Left ventricle myocardium inferior (tissue), 1 donor: ENCODE data around the gene MAP4. TPM values are rescaled to one million over a fixed set of nuclear protein-coding genes. Genes with fewer than 3 reads are reported as not detected.
"Not testable (repeated sequence)": the region's sequence is repeated elsewhere in the genome, so short reads cannot be mapped to it uniquely, and the experiment has no call there.

Source experiments
- DNase-seq: peaks from one replicate; pipeline ENCODE4 v3.0.0-alpha.2; 2020
- H3K27ac ChIP-seq: fragments of 200-600 bp; replicated peaks from 2 replicates; pipeline ENCODE4 v1.8.0; 2021
- H3K27me3 ChIP-seq: fragments of 200-600 bp; 2 replicates; pipeline ENCODE4 v1.8.0; 2021; ENCODE audit warnings: low read depth
- H3K36me3 ChIP-seq: fragments of 200-600 bp; 2 replicates; pipeline ENCODE4 v1.8.0; 2021
- H3K4me1 ChIP-seq: fragments of 200-600 bp; 2 replicates; pipeline ENCODE4 v1.8.0; 2021
- H3K4me3 ChIP-seq: fragments of 200-600 bp; 2 replicates; pipeline ENCODE4 v1.8.0; 2021; ENCODE audit warnings: mild to moderate bottlenecking, moderate library complexity
- H3K9me3 ChIP-seq: fragments of 200-600 bp; replicated peaks from 2 replicates; pipeline ENCODE4 v1.8.0; 2021
- intact Hi-C: fragments of 100-400 bp; cut with micrococcal nuclease; formaldehyde crosslinking; loops from one replicate; pipeline ENCODE4 v1.11.0; 2022
- total RNA-seq: library from RNA; stranded (reverse); fragmentation: NEBNext Ultra II Directional; extraction: Animal tissue kit (Norgen Biotek cat#: 25700); gene quantifications from one replicate; pipeline ENCODE4 v1.2.1, GENCODE V29; 2021
- TF ChIP-seq, protein P1 (sequence below): fragments of 200-600 bp; IDR thresholded peaks from 2 replicates; pipeline ENCODE4 v1.8.0; 2021; ENCODE audit warnings: antibody characterized with exemption, mild to moderate bottlenecking, borderline replicate concordance
- donor health status: DM: no; HTN: yes; CAD: no; lungs with severe emphysema.

The MAP4 gene
- total RNA-seq, 1 donor from 2014 or later: 662 TPM

DNA sequence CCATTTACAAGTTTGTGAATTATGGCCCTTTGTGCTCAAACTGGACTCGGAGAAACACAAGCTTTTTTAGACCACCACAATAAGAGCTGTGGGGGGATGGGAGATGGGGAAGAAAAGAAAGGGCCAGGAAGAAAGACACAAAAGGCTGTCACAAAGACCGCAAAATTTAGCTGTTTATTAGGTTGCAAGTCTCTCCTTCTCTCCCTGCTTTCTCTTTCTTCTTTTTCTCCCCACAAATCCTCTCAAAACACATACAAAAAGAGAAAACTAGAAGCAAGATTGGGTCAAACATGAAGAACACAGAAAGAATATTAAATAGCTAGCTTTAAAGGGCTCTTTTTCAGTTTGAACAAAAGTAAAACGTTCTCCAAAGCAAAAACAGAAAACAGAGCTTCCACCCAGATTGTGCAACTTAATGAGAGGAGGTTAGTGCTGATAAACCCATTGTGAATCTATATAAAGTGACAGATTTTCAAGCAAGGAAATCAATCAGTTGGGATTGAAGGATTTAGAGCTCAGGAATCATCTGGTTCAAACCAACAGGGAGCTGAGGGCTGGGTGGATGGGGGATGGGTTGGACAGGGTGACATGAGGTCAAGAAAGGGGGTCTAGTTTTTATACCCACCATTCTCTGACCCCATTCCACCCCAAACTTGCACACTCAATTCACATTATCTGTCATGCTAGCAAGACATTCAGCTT lies 125.9 kb downstream of the MAP4 start:
- Histone ChIP-seq H3K9me3 (no peaks in the 10 kb centered on the region), H3K27me3 (no peaks in the 10 kb centered on the region), H3K36me3 (peaks cover 29% of the 10 kb centered on the region), H3K27ac (peak overlapping the region; percentile 89), H3K4me1 (peaks cover 92% of the 10 kb centered on the region), H3K4me3 (peak overlapping the region; percentile 38)
- intact Hi-C loops: no loop called here
- TF ChIP-seq, protein P1, sequence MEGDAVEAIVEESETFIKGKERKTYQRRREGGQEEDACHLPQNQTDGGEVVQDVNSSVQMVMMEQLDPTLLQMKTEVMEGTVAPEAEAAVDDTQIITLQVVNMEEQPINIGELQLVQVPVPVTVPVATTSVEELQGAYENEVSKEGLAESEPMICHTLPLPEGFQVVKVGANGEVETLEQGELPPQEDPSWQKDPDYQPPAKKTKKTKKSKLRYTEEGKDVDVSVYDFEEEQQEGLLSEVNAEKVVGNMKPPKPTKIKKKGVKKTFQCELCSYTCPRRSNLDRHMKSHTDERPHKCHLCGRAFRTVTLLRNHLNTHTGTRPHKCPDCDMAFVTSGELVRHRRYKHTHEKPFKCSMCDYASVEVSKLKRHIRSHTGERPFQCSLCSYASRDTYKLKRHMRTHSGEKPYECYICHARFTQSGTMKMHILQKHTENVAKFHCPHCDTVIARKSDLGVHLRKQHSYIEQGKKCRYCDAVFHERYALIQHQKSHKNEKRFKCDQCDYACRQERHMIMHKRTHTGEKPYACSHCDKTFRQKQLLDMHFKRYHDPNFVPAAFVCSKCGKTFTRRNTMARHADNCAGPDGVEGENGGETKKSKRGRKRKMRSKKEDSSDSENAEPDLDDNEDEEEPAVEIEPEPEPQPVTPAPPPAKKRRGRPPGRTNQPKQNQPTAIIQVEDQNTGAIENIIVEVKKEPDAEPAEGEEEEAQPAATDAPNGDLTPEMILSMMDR: no peak
- DNase-seq: no peak

DNA sequence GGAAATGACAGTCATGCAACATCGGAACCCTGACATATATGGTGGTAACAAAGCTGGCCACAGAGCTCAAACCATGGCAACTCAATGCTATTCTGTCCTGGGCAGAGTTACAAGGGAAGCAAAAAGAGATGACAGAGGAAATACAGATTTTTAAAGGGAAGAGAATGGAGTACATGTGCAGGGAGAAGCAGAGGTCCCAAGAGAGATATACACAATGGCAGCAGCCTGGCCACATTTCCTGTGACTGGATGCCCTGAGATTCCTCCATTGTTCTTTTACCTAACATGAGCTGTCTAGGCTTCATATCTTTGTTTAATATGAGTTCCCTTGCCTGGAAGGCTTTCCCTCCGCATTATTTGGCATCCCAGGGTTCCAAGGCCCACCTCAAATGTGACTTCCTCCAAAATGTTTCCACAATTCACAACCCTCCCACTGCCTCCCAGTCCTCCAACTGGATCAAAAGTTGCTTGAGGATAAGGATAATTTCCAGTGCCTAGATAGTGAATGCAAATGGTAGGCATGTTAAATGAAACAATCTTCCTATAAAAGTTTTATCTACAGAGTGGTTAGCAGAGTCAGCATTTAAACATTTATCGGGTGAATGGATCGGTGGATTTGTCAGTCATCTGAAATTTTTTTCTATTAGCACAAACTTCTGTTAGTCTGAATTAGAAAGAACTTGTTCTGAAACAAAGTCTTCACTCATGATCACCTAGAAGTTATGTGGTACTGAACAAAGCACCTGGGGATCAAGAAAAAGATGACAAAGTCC lies 127.0 kb downstream of the MAP4 start:
- Histone ChIP-seq H3K4me1 (peaks cover 81% of the 10 kb centered on the region), H3K27me3 (no peaks in the 10 kb centered on the region), H3K36me3 (peaks cover 31% of the 10 kb centered on the region), H3K9me3 (no peaks in the 10 kb centered on the region), H3K4me3 (no peak overlapping the region), H3K27ac (peak overlapping the region; percentile 89)
- TF ChIP-seq, protein P1: no peak
- no peak for DNase-seq
- intact Hi-C loops: no loop called here

DNA sequence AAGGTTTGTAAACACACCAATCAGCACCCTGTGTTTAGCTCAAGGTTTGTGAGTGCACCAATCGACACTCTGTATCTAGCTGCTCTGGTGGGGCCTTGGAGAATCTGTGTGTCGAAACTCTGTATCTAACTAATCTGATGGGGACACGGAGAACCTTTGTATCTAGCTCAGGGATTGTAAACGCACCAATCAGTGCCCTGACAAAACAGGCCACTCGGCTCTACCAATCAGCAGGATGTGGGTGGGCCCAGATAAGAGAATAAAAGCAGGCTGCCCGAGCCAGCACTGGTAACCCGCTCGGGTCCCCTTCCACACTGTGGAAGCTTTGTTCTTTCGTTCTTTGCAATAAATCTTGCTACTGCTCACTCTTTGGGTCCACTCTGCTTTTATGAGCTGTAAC lies 128.2 kb downstream of the MAP4 start:
- H3K27me3 ChIP-seq, H3K27ac ChIP-seq, intact Hi-C loops, DNase-seq, H3K9me3 ChIP-seq, H3K4me3 ChIP-seq: not testable (repeated sequence)
- peaks cover 69% of the 10 kb centered on the region for H3K4me1 ChIP-seq
- H3K36me3 ChIP-seq: peaks cover 36% of the 10 kb centered on the region

DNA sequence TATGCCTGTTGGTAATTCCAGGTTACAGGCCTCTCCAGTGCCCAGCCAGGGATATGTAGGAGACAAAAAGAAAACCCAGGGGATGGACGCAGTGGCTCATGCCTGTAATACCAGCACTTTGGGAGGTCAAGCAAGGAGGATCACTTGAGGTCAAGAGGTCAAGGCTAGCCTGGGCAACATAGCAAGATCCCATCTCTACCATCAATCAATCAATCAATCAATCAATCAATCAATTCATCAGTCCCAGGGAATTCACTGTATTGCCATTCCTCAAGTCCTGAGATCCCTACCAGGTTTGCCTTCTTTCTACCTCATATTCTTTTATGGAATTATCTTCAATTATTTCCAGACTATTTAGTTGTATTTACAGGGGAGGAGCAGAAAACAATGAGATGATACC lies 131.0 kb downstream of the MAP4 start:
- Histone ChIP-seq H3K4me1 (peaks cover 41% of the 10 kb centered on the region), H3K9me3 (no peaks in the 10 kb centered on the region), H3K4me3 (no peak overlapping the region), H3K36me3 (peaks cover 26% of the 10 kb centered on the region), H3K27ac (no peak overlapping the region), H3K27me3 (no peaks in the 10 kb centered on the region)
- intact Hi-C loops: no loop called here
- TF ChIP-seq, protein P1: no peak
- no peak for DNase-seq

DNA sequence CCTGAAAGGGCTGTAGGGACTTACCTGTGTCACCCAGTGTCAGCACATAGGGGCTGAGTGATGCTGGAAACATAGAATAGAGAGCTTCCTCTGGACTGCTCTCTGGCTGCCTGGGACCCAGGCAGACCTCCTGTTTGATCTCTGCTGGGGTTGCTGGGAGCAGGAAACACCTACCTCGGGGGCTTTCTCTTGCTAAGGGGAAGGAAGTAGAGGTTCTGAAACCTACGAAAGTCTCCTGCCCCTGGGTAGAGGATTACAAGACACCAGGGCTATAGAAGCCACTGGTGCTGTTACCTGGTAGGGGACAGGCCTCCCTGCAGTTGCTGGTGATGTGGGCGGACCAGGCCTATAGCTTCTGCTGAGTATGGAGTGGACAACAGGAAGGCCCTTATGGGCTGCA lies 131.6 kb downstream of the MAP4 start:
- no peak overlapping the region for H3K27ac ChIP-seq
- H3K4me3 ChIP-seq: no peak overlapping the region
- no peaks in the 10 kb centered on the region for H3K27me3 ChIP-seq
- intact Hi-C loops: no loop called here
- TF ChIP-seq, protein P1: no peak
- H3K4me1 ChIP-seq: peaks cover 35% of the 10 kb centered on the region
- no peak for DNase-seq
- H3K9me3 ChIP-seq: no peaks in the 10 kb centered on the region
- H3K36me3 ChIP-seq: peaks cover 26% of the 10 kb centered on the region

DNA sequence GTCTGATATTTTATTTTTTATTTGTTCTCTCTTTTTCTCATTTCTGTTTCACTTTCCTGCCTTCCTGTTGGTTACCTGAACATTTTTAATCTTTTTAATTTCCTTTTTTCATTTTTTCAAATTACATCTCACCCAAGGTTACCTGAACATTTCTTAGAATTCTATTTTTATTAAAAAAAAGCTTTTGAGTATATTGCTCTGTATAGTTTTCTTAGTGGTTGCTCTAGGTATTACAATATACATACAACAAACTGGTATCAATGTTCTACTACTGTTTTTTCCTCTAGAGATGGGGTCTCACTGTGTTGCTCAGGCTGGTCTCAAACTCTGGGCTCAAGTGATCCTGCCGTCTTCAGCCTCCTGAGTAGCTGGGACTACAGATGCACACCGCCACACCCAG lies 133.9 kb downstream of the MAP4 start:
- no peak for DNase-seq
- TF ChIP-seq, protein P1: no peak
- Histone ChIP-seq H3K27me3 (no peaks in the 10 kb centered on the region), H3K27ac (no peak overlapping the region), H3K36me3 (peaks cover 17% of the 10 kb centered on the region), H3K9me3 (no peaks in the 10 kb centered on the region), H3K4me1 (peaks cover 38% of the 10 kb centered on the region), H3K4me3 (no peak overlapping the region)
- intact Hi-C loops: no loop called here
